HS-5 (cell line): ENCODE results near the gene ACE2.
"Not testable (repeated sequence)": the region's sequence is repeated elsewhere in the genome, so short reads cannot be mapped to it uniquely, and the experiment has no call there.

Source experiments
- DNase-seq: peaks from one replicate; pipeline ENCODE4 v3.0.0-alpha.2; 2012; ENCODE audit warnings: low read depth

The ACE2 gene

GRCh38 chrX:15600745-15601144, at the start of gene ACE2:
ACE2 (minus strand) TSS chrX:15600960; CDS start chrX:15600911, 49 bp downstream.
- no peak for DNase-seq

GRCh38 chrX:15647510-15647909, 46.8 kb upstream of the ACE2 start:
- DNase-seq = not testable (repeated sequence)

- DNase-seq = no peak
Measured at GRCh38 chrX:15646543-15646942, 45.8 kb upstream of the ACE2 start.

GRCh38 chrX:15646031-15646430, 45.3 kb upstream of the ACE2 start:
- DNase-seq = no peak

GRCh38 chrX:15645266-15645665, 44.5 kb upstream of the ACE2 start:
- DNase-seq = no peak

GRCh38 chrX:15644560-15644872, 43.8 kb upstream of the ACE2 start:
- no peak for DNase-seq

GRCh38 chrX:15643786-15644559, 43.2 kb upstream of the ACE2 start:
- no peak for DNase-seq

- DNase-seq = no peak
Measured at GRCh38 chrX:15631637-15632036, 30.9 kb upstream of the ACE2 start.

- no peak for DNase-seq
Measured at GRCh38 chrX:15623054-15623453, 22.3 kb upstream of the ACE2 start.

- peak; percentile 3 for DNase-seq
Measured at GRCh38 chrX:15619053-15619755, 18.4 kb upstream of the ACE2 start.

GRCh38 chrX:15617111-15617510, 16.4 kb upstream of the ACE2 start:
- no peak for DNase-seq

- no peak for DNase-seq
Measured at GRCh38 chrX:15616531-15616930, 15.8 kb upstream of the ACE2 start.

GRCh38 chrX:15607067-15607466, 6.3 kb upstream of the ACE2 start:
- DNase-seq = no peak

- no peak for DNase-seq
Measured at GRCh38 chrX:15606136-15606535, 5.4 kb upstream of the ACE2 start.

- no peak for DNase-seq
Measured at GRCh38 chrX:15605226-15605625, 4.5 kb upstream of the ACE2 start.

GRCh38 chrX:15602761-15603160, 2.0 kb upstream of the ACE2 start:
- DNase-seq = no peak

GRCh38 chrX:15601932-15602331, 1.2 kb upstream of the ACE2 start:
- no peak for DNase-seq

- DNase-seq = no peak
Measured at GRCh38 chrX:15600049-15600448, 711 bp downstream of the ACE2 start.

- no peak for DNase-seq
Measured at GRCh38 chrX:15599461-15599860, 1.3 kb downstream of the ACE2 start.

GRCh38 chrX:15598026-15598425, 2.7 kb downstream of the ACE2 start:
- no peak for DNase-seq

- DNase-seq = no peak
Measured at GRCh38 chrX:15594371-15594770, 6.4 kb downstream of the ACE2 start.

GRCh38 chrX:15579778-15580747, 20.7 kb downstream of the ACE2 start:
- DNase-seq = no peak

GRCh38 chrX:15576019-15576418, 24.7 kb downstream of the ACE2 start:
- no peak for DNase-seq
